GM19463 (cell line): ENCODE results near the gene IGSF3.
"Not testable (repeated sequence)": the region's sequence is repeated elsewhere in the genome, so short reads cannot be mapped to it uniquely, and the experiment has no call there.

Experiments used
- ATAC-seq: cut with Tn5 transposase; IDR thresholded peaks from one replicate; pipeline ENCODE4 v1.9.1; 2021; ENCODE audit warnings: mild to moderate bottlenecking, moderate library complexity; ENCODE audit not compliant: unreplicated experiment

IGSF3 gene

DNA sequence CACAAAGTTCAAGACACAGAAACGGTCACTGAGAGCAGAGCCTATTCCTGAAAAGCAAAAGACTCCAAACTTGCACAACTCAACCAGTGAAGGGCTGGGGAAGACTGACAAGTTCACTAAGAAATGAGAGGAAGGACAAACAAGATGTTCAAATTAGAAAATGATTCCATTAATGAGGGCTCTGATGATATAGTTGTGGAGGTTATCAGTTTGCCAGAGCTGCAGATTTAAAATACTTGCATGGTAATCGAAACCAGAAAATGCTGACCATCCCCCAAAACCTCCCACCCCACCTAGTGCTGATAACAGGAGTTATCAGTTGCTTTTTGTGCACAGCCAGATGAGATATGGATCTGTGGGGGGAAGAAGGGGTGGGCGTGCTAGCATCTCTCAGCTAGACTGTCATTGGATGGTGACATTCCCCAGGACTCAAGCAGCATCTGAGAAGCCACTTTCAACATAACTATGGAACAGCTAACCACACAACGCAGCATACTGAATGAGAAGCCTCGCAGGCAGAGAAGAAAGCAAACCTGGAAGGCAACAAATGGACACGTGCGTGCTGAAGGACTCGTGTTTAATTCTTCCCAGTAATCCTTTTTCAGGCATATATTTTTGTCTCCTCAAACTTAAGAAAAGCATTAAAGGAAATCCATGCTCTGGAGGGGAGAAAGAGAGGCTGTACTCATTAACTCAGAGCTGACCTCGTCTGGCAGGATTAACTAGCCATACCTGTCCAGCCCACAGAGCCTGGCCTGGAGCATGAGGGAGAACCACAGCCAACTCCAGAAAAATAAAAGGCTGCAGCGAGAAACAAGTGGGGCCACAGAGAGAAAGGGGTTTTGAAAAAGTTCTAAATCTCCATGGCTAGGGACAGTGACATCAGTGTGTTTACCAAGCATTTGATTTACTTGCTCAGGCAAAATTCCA is 35.3 kb downstream of the IGSF3 start:
- ATAC-seq, result not testable (repeated sequence)

DNA sequence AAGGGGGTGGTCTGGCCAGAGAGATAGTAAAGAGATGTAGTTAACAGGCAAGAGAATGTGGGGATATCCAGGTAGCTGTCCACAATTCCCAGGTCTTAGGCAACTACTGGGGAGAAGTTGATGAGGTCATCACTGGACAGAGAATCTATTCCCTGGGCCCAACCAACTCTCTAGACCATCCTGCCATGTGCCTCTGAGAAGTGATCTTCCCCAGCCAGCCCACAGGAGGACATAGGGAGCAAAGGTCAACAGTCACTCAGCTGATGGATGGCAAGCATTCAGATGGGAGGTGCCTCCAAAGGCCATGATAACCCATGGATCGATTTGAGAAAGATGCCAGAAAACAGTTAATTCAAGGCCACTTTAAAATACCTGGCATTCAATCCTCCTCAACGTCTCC is 36.0 kb downstream of the IGSF3 start:
- ATAC-seq, result not testable (repeated sequence)

GRCh38 chr1:116630057-116630456 is 37.5 kb downstream of the IGSF3 start:
- not testable (repeated sequence) for ATAC-seq

GRCh38 chr1:116629441-116629840 is 38.1 kb downstream of the IGSF3 start:
- ATAC-seq, result not testable (repeated sequence)

- ATAC-seq, result no peak
Observed at GRCh38 chr1:116628448-116628847, 39.1 kb downstream of the IGSF3 start.

DNA sequence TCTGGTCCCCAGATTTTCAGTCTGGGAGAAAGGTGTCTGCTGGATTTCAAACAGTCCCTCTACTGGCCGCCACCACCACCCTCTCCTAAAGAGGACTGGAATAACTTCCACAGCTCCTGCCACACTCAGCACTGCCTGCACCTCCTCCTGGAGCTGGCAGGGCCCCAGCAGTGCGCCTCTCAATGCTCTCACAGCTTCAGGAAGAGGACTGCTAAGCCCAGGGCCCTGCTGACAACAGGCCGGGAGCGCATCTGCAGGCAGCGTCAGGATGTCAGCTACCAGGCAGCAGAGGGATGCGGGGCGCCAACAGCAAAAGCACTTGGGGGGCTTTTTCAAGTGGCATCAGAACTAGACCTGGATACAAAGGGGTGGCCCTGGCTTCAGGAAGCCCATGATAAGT is 40.2 kb downstream of the IGSF3 start:
- not testable (repeated sequence) for ATAC-seq

- not testable (repeated sequence) for ATAC-seq
Observed at GRCh38 chr1:116626915-116627314, 40.6 kb downstream of the IGSF3 start.

DNA sequence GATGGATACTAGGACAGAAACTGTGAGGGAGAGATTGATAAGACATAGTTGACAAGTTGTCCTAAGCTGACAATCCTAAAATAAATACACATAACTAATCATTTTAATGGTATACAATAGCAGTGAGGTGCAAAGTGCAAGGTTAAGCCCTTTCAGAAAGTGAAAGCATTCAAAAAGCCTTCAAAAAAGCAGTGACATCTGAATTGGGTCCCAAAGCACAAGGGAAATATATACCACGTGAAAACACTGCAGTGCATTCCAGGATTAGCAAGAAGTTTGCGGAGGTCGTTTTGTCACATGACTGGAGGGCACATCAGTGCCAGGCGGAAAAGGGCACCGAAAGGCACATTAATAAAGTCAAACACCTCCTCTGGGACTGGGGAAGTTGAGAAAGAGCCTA is 42.4 kb downstream of the IGSF3 start:
- not testable (repeated sequence) for ATAC-seq

DNA sequence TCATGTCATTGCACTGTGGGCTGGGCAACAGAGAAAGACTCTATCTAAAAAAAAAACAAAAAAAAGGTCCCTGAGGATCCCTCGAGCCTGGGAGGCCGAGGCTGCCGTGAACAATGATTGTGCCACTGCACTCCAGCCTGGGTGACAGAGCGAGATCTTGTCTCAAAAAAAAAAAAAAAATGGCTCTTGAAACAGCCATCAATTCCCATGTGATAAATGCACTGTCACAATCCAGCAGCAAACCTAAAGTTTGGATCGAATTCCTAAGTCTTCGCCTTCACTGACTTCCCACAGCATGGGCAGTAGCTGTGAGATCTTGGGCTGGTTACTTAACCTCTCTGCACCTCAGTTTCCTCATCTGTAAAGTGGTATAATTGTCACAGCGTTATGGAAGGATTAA is 43.5 kb downstream of the IGSF3 start:
- ATAC-seq, result no peak

GRCh38 chr1:116622496-116622895 is 45.0 kb downstream of the IGSF3 start:
- not testable (repeated sequence) for ATAC-seq

DNA sequence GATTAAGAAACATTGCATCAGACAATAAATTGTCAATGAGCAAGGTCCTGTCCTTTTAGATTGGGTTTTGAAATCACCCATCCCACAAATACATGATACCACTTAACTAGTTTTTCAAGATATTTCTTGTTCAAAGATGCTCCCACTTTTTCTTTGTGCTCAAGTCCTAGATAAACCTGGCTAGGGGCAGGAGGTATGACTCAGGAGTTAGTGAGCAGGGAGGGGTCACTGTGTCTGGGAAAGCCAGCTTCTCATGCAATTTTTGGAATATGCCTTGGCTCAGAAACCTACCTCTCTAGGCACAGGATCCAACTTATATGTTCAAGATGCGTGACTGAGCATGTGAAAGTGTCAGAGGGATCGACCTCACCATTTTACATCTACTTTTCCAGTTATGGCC is 45.8 kb downstream of the IGSF3 start:
- ATAC-seq, result not testable (repeated sequence)

DNA sequence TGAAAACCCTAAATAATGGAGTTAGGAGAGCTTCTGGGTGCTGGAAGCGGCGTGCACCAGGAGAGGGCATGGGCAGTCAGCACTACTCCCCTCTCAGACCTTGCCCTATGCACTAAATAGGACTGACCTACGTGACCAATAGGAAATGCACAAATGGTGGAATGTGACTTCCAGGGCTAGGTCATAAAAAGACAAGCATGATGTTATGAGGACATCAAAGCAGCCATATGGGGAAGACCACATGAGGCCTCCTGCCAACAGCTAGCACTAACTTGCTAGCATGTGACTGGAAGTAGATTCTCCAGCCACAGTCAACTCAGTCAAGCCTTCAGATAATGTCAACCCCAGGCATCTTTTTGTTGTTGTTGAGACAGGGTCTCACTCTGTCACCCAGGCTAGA is 47.1 kb downstream of the IGSF3 start:
- ATAC-seq, result not testable (repeated sequence)

GRCh38 chr1:116619106-116619505 is 48.4 kb downstream of the IGSF3 start:
- not testable (repeated sequence) for ATAC-seq

- not testable (repeated sequence) for ATAC-seq
Observed at GRCh38 chr1:116617808-116618207, 49.7 kb downstream of the IGSF3 start.

- ATAC-seq, result not testable (repeated sequence)
Observed at GRCh38 chr1:116613825-116614224, 53.7 kb downstream of the IGSF3 start.

DNA sequence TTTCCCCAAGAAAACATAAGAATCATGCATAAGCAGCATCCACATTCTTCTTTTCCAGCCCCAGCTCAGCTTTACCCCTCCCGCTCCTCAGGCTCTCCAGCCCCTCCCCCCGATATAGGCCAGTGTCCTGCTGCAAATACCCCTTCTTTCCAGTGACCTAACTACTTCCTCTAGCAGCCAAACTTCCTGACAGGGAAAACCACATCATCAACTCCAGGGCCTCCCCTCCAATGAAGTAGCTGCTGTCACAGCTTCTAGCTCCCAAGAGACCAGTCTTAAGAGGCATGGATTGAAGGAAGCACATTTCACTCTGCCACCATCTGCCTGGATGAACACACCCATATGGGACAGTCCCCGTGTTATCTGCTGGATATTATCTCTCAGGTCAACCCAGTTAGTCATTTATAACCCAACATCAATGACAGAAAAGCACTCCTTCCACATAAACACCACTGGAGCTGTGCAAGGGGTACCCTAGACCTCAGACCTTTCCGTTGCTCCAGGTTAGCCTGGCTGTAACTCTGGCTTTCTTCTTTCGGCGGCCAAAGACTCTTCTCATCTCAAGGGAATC is 57.6 kb downstream of the IGSF3 start:
- ATAC-seq, result not testable (repeated sequence)

DNA sequence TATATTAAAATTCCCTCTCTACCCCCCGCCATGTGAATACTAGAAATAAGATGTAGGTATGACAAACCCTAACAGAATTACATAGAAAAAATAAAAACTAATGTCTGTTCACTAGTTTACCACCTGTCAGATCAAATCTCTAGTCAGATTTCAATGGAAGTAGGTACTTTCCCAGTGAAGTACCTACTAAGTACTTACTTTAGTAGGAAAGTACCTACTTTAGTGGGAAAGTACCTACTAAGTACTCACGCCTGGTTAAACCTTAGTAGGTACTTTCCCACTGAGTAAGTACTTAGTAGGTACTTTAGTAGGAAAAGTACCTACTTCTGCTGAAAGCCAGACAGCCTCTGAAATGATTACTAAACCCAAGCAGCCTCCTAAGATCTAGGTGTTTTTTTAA is 58.7 kb downstream of the IGSF3 start:
- not testable (repeated sequence) for ATAC-seq

- ATAC-seq, result not testable (repeated sequence)
Observed at GRCh38 chr1:116608151-116608550, 59.4 kb downstream of the IGSF3 start.

GRCh38 chr1:116607463-116607862 is 60.1 kb downstream of the IGSF3 start:
- not testable (repeated sequence) for ATAC-seq

GRCh38 chr1:116606067-116606466 is 61.5 kb downstream of the IGSF3 start:
- not testable (repeated sequence) for ATAC-seq

DNA sequence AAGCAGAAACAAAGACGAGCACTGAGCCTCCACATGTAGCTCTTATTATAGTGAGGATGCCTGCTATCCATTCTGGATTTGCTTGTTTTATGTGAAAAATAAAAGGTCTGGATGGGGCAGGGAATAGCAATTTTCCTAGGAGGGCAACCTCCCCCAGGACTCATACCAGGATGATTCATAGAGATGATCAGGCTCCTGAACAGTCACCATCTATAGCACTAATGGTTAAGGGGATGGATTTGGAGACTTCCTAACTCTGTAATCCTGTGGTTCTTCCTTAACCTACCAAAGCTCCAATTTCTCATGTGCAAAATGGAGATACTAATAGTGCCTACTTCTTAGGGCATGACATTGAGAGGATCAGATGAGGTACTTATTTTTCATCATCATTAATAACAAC is 62.2 kb downstream of the IGSF3 start:
- ATAC-seq, result no peak

- not testable (repeated sequence) for ATAC-seq
Observed at GRCh38 chr1:116604408-116604807, 63.1 kb downstream of the IGSF3 start.
